Suprapubic skin (tissue), 4 donors: ENCODE results near the gene HSPB6. TPM values are rescaled to one million over a fixed set of nuclear protein-coding genes. Genes with fewer than 3 reads are reported as not detected.

Source experiments
- DNase-seq, 2 donors: peaks; one replicate each; pipeline ENCODE4 v3.0.0-alpha.2; 2019; ENCODE audit warnings: low spot score in 2 of 2
- H3K27ac ChIP-seq: fragments of 200-600 bp; sonication (generic); one replicate; pipeline ENCODE4 v1.5.1; 2019
- H3K27me3 ChIP-seq: fragments of 200-600 bp; sonication (generic); one replicate; pipeline ENCODE4 v1.5.1; 2019
- H3K36me3 ChIP-seq: fragments of 200-600 bp; sonication (generic); one replicate; pipeline ENCODE4 v1.5.1; 2019
- H3K4me1 ChIP-seq: fragments of 200-600 bp; sonication (generic); one replicate; pipeline ENCODE4 v1.5.1; 2019
- H3K4me3 ChIP-seq: fragments of 200-600 bp; sonication (generic); one replicate; pipeline ENCODE4 v1.5.1; 2019; ENCODE audit warnings: mild to moderate bottlenecking
- H3K9me3 ChIP-seq: fragments of 200-600 bp; sonication (generic); one replicate; pipeline ENCODE4 v1.5.1; 2019
- EP300 ChIP-seq: sonication (generic); formaldehyde crosslinking; IDR thresholded peaks from one replicate; pipeline ENCODE4 v1.6.1; 2017; ENCODE audit warnings: antibody characterized with exemption
- POLR2A ChIP-seq, 2 donors: fragments of 450-650 bp; IDR thresholded peaks; one replicate each; pipeline ENCODE4 v1.6.1; 2017; ENCODE audit warnings: antibody characterized with exemption in 2 of 2, mild to moderate bottlenecking in 2 of 2, moderate library complexity in 2 of 2
- POLR2AphosphoS5 ChIP-seq, 3 donors: sonication (generic); formaldehyde crosslinking; IDR thresholded peaks; one replicate each; pipeline ENCODE4 v1.6.1; 2017; ENCODE audit warnings: antibody characterized with exemption in 3 of 3
- WGBS: methylation state at CpG from one replicate; pipeline ENCODE4 v1.1.5; 2018; 5-methylcytosine and 5-hydroxymethylcytosine counted together
- total RNA-seq, 4 donors: library from RNA; depleted of rRNA; stranded (reverse); fragments of >200 nt; gene quantifications; one replicate each; pipeline ENCODE4 v1.1.0, GENCODE V29; 2016
- TF ChIP-seq, protein P1 (sequence below), 2 donors: fragments of 200-600 bp in 1 of 2; fragments of 450-650 bp in 1 of 2; sonication (generic) in 1 of 2; IDR thresholded peaks; one replicate each; pipeline ENCODE4 v1.5.1; 2016 to 2019; ENCODE audit warnings: antibody characterized with exemption in 2 of 2, mild to moderate bottlenecking in 1 of 2, moderate library complexity in 1 of 2

Gene HSPB6
- total RNA-seq, 4 donors from 2014 or later = 4.1 to 13.4 (median 5.5) TPM

DNA sequence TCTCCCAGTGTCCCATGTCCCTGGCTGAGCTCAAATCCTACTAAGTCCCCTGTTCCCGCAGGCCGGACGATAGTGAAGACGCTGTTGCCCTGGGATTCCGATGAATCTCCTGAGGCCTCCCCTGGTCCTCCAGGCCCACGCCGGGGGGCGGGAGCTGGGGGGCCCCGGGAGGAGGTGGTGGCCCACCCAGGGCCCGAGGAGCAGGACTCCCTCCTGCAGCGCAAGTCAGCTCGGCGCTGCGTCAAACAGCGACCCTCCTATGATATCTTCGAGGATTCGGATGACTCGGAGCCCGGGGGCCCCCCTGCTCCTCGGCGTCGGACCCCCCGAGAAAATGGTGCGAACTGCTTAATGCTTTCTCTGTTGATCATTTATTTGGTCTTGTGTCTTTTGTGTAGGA, 33.2 kb downstream of the HSPB6 start:
- no peak for DNase-seq
- H3K27ac ChIP-seq = no peak overlapping the region
- H3K4me3 ChIP-seq = no peak overlapping the region
- H3K27me3 ChIP-seq = no peaks in the 10 kb centered on the region
- TF ChIP-seq, protein P1, sequence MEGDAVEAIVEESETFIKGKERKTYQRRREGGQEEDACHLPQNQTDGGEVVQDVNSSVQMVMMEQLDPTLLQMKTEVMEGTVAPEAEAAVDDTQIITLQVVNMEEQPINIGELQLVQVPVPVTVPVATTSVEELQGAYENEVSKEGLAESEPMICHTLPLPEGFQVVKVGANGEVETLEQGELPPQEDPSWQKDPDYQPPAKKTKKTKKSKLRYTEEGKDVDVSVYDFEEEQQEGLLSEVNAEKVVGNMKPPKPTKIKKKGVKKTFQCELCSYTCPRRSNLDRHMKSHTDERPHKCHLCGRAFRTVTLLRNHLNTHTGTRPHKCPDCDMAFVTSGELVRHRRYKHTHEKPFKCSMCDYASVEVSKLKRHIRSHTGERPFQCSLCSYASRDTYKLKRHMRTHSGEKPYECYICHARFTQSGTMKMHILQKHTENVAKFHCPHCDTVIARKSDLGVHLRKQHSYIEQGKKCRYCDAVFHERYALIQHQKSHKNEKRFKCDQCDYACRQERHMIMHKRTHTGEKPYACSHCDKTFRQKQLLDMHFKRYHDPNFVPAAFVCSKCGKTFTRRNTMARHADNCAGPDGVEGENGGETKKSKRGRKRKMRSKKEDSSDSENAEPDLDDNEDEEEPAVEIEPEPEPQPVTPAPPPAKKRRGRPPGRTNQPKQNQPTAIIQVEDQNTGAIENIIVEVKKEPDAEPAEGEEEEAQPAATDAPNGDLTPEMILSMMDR (IDR thresholded peaks at IDR 0.05) = no peak
- TF ChIP-seq EP300 (no peak), POLR2A (IDR thresholded peaks at IDR 0.05) (no peak), POLR2AphosphoS5 (IDR thresholded peaks at IDR 0.05) (no peak)
- H3K9me3 ChIP-seq = no peaks in the 10 kb centered on the region
- 96% methylated on average over 11 of the region's 24 CpGs for WGBS
- peaks cover 14% of the 10 kb centered on the region for H3K4me1 ChIP-seq
- peaks cover 83% of the 10 kb centered on the region for H3K36me3 ChIP-seq

DNA sequence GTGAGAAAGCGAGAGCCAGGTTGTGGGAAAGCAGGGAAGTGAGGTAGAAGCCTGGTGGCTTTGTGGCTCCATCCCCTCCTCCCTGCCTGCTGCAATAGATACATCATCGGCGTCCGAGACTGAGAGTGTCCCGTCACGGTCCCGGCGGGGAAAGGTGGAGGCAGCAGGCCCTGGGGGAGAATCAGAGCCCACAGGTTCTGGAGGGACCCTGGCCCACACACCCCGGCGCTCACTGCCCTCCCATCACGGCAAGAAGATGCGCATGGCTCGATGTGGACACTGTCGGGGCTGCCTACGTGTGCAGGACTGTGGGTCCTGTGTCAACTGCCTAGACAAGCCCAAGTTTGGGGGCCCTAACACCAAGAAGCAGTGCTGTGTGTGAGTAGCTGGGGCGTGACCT, 33.9 kb downstream of the HSPB6 start:
- Histone ChIP-seq H3K9me3 (no peaks in the 10 kb centered on the region), H3K4me1 (peaks cover 17% of the 10 kb centered on the region), H3K4me3 (no peak overlapping the region), H3K27ac (no peak overlapping the region), H3K36me3 (peaks cover 75% of the 10 kb centered on the region), H3K27me3 (no peaks in the 10 kb centered on the region)
- TF ChIP-seq POLR2AphosphoS5 (IDR thresholded peaks at IDR 0.05) (no peak), POLR2A (IDR thresholded peaks at IDR 0.05) (no peak), EP300 (no peak)
- TF ChIP-seq, protein P1 (IDR thresholded peaks at IDR 0.05) = no peak
- WGBS = 89% methylated on average over 10 of the region's 16 CpGs
- DNase-seq = no peak

GRCh38 chr19:35722461-35722860, 34.4 kb downstream of the HSPB6 start:
- WGBS = 93% methylated on average over 14 of the region's 14 CpGs
- Histone ChIP-seq H3K4me3 (no peak overlapping the region), H3K4me1 (peaks cover 17% of the 10 kb centered on the region), H3K27me3 (no peaks in the 10 kb centered on the region), H3K36me3 (peaks cover 71% of the 10 kb centered on the region), H3K27ac (no peak overlapping the region), H3K9me3 (no peaks in the 10 kb centered on the region)
- TF ChIP-seq, protein P1 (IDR thresholded peaks at IDR 0.05) = no peak
- TF ChIP-seq POLR2AphosphoS5 (IDR thresholded peaks at IDR 0.05) (no peak), POLR2A (IDR thresholded peaks at IDR 0.05) (no peak), EP300 (no peak)
- DNase-seq = peak in 1 of 2 donors; percentile 53

GRCh38 chr19:35721374-35721773, 35.5 kb downstream of the HSPB6 start:
- H3K27me3 ChIP-seq = no peaks in the 10 kb centered on the region
- peaks cover 20% of the 10 kb centered on the region for H3K4me1 ChIP-seq
- no peak overlapping the region for H3K4me3 ChIP-seq
- no peaks in the 10 kb centered on the region for H3K9me3 ChIP-seq
- 91% methylated on average over 13 of the region's 16 CpGs for WGBS
- H3K36me3 ChIP-seq = peaks cover 60% of the 10 kb centered on the region
- TF ChIP-seq POLR2A (IDR thresholded peaks at IDR 0.05) (no peak), POLR2AphosphoS5 (IDR thresholded peaks at IDR 0.05) (no peak), EP300 (no peak)
- TF ChIP-seq, protein P1 (IDR thresholded peaks at IDR 0.05) = no peak
- no peak overlapping the region for H3K27ac ChIP-seq
- DNase-seq = peak in 1 of 2 donors; percentile 64

DNA sequence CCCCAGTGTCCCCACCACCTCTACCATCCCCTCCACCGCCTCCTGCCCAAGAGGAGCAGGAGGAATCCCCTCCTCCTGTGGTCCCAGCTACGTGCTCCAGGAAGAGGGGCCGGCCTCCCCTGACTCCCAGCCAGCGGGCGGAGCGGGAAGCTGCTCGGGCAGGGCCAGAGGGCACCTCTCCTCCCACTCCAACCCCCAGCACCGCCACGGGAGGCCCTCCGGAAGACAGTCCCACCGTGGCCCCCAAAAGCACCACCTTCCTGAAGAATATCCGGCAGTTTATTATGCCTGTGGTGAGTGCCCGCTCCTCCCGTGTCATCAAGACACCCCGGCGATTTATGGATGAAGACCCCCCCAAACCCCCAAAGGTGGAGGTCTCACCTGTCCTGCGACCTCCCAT, 36.2 kb downstream of the HSPB6 start:
- Histone ChIP-seq H3K4me3 (no peak overlapping the region), H3K27ac (no peak overlapping the region), H3K4me1 (peaks cover 28% of the 10 kb centered on the region), H3K9me3 (no peaks in the 10 kb centered on the region), H3K36me3 (peaks cover 53% of the 10 kb centered on the region), H3K27me3 (no peaks in the 10 kb centered on the region)
- DNase-seq = no peak
- TF ChIP-seq POLR2A (IDR thresholded peaks at IDR 0.05) (no peak), POLR2AphosphoS5 (IDR thresholded peaks at IDR 0.05) (no peak), EP300 (no peak)
- TF ChIP-seq, protein P1 (IDR thresholded peaks at IDR 0.05) = no peak
- 89% methylated on average over 7 of the region's 17 CpGs for WGBS
